ENCODE measurements around the gene JAKMIP2. TPM values are rescaled to one million over a fixed set of nuclear protein-coding genes. Genes with fewer than 3 reads are reported as not detected.

The JAKMIP2 gene
- total and polyA plus RNA-seq, 2 donors (not counting 1 experiment from before 2014, with no cell fraction given): 1.3 to 6.5 TPM

DNA sequence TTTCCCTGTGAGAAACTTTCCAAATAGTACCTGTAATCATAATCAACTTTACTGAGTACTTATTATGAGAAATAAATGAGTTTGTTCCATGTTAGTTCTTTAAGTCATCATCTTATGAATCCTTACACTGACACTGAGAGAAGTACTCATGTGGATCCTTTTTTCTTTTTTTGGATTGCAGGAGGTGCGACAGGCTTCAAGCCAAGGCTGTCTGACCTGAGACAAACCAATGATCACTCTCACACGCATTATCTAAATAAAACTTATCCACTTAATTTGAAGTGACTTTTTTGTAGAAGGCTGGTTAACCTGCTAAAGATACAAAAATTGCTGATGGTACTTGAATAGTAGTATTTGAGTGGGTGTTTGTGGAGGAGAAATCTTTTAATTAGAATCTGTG lies 39.5 kb downstream of the JAKMIP2 start:
- Histone ChIP-seq H2AFZ (ENCODE audit: low read length) (no peak overlapping the region), H4K20me1 (ENCODE audit: control insufficient read depth, extremely low read depth, insufficient read depth, low read length) (no peaks in the 10 kb centered on the region), H3K79me2 (ENCODE audit: control insufficient read depth, insufficient read depth, low read length) (no peaks in the 10 kb centered on the region), H3K4me1 (ENCODE audit: control insufficient read depth, extremely low read depth, insufficient read depth, low read length) (no peaks in the 10 kb centered on the region), H3K4me2 (ENCODE audit: extremely low read depth, insufficient read depth, low read length) (no peak overlapping the region), H3K36me3 (ENCODE audit: control insufficient read depth, insufficient read depth, low read length) (no peaks in the 10 kb centered on the region), H3K9ac (ENCODE audit: insufficient read depth, low read length) (no peak overlapping the region), H3K27ac (ENCODE audit: insufficient read depth, low read length) (no peak overlapping the region), H3K4me3 (replicated peaks in 1 of 4; ENCODE audit: control extremely low read depth in 1 of 4, insufficient read depth in 1 of 4, low read depth in 3 of 4, low read length in 4 of 4) (no peak overlapping the region), H3K9me3 (ENCODE audit: control insufficient read depth, insufficient read depth, low read depth, low read length) (no peaks in the 10 kb centered on the region), H3K27me3 (ENCODE audit: control insufficient read depth, insufficient read depth, low read length) (no peaks in the 10 kb centered on the region)
- TF ChIP-seq, protein P1, sequence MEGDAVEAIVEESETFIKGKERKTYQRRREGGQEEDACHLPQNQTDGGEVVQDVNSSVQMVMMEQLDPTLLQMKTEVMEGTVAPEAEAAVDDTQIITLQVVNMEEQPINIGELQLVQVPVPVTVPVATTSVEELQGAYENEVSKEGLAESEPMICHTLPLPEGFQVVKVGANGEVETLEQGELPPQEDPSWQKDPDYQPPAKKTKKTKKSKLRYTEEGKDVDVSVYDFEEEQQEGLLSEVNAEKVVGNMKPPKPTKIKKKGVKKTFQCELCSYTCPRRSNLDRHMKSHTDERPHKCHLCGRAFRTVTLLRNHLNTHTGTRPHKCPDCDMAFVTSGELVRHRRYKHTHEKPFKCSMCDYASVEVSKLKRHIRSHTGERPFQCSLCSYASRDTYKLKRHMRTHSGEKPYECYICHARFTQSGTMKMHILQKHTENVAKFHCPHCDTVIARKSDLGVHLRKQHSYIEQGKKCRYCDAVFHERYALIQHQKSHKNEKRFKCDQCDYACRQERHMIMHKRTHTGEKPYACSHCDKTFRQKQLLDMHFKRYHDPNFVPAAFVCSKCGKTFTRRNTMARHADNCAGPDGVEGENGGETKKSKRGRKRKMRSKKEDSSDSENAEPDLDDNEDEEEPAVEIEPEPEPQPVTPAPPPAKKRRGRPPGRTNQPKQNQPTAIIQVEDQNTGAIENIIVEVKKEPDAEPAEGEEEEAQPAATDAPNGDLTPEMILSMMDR (conservative IDR thresholded peaks at IDR 0.05 in 1 of 2, IDR thresholded peaks at IDR 0.05 in 1 of 2; ENCODE audit: low read depth in 1 of 2, low read length in 2 of 2): no peak
- TF ChIP-seq EZH2 (IDR thresholded peaks at IDR 0.05; ENCODE audit: low read length, missing control alignments): no peak
- no peak for DNase-seq (ENCODE audit: low read depth in 2 of 2)

- Histone ChIP-seq H3K4me3 (replicated peaks in 1 of 4; ENCODE audit: control extremely low read depth in 1 of 4, insufficient read depth in 1 of 4, low read depth in 3 of 4, low read length in 4 of 4) (no peak overlapping the region), H3K36me3 (ENCODE audit: control insufficient read depth, insufficient read depth, low read length) (no peaks in the 10 kb centered on the region), H3K27me3 (ENCODE audit: control insufficient read depth, insufficient read depth, low read length) (no peaks in the 10 kb centered on the region), H3K4me1 (ENCODE audit: control insufficient read depth, extremely low read depth, insufficient read depth, low read length) (no peaks in the 10 kb centered on the region), H3K4me2 (ENCODE audit: extremely low read depth, insufficient read depth, low read length) (no peak overlapping the region), H3K9me3 (ENCODE audit: control insufficient read depth, insufficient read depth, low read depth, low read length) (no peaks in the 10 kb centered on the region), H2AFZ (ENCODE audit: low read length) (no peak overlapping the region), H3K79me2 (ENCODE audit: control insufficient read depth, insufficient read depth, low read length) (no peaks in the 10 kb centered on the region), H3K27ac (ENCODE audit: insufficient read depth, low read length) (no peak overlapping the region), H4K20me1 (ENCODE audit: control insufficient read depth, extremely low read depth, insufficient read depth, low read length) (no peaks in the 10 kb centered on the region), H3K9ac (ENCODE audit: insufficient read depth, low read length) (no peak overlapping the region)
- no peak for TF ChIP-seq EZH2 (IDR thresholded peaks at IDR 0.05; ENCODE audit: low read length, missing control alignments)
- TF ChIP-seq, protein P1 (conservative IDR thresholded peaks at IDR 0.05 in 1 of 2, IDR thresholded peaks at IDR 0.05 in 1 of 2; ENCODE audit: low read depth in 1 of 2, low read length in 2 of 2): no peak
- DNase-seq (ENCODE audit: low read depth in 2 of 2): no peak
Observed at GRCh38 chr5:147742151-147742550, 40.4 kb downstream of the JAKMIP2 start.

DNA sequence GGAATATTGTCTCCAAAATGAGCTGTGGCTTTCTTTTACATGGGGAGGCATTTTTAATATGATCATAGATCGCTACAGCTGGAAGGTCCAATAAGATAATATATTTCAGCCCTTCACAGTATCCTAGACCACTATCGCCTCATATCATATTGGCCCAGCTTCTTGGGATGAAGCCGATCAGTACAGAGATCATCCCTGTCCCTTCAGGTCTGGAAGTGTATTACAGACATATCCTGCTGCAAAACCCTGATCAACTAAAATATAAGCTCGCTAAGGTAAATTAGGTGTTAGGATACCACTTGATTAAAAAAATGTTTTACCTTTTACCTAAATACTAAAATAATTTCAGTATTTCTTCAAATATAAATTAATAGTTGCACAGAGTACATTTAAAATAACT lies 41.7 kb downstream of the JAKMIP2 start:
- H3K36me3 ChIP-seq (ENCODE audit: control insufficient read depth, insufficient read depth, low read length): no peaks in the 10 kb centered on the region
- H3K4me3 ChIP-seq (replicated peaks in 1 of 4; ENCODE audit: control extremely low read depth in 1 of 4, insufficient read depth in 1 of 4, low read depth in 3 of 4, low read length in 4 of 4): no peak overlapping the region
- DNase-seq (ENCODE audit: low read depth in 2 of 2): no peak
- no peaks in the 10 kb centered on the region for H3K27me3 ChIP-seq (ENCODE audit: control insufficient read depth, insufficient read depth, low read length)
- H4K20me1 ChIP-seq (ENCODE audit: control insufficient read depth, extremely low read depth, insufficient read depth, low read length): no peaks in the 10 kb centered on the region
- no peaks in the 10 kb centered on the region for H3K79me2 ChIP-seq (ENCODE audit: control insufficient read depth, insufficient read depth, low read length)
- no peak overlapping the region for H3K27ac ChIP-seq (ENCODE audit: insufficient read depth, low read length)
- no peaks in the 10 kb centered on the region for H3K4me1 ChIP-seq (ENCODE audit: control insufficient read depth, extremely low read depth, insufficient read depth, low read length)
- H3K9ac ChIP-seq (ENCODE audit: insufficient read depth, low read length): no peak overlapping the region
- no peak overlapping the region for H3K4me2 ChIP-seq (ENCODE audit: extremely low read depth, insufficient read depth, low read length)
- TF ChIP-seq, protein P1 (conservative IDR thresholded peaks at IDR 0.05 in 1 of 2, IDR thresholded peaks at IDR 0.05 in 1 of 2; ENCODE audit: low read depth in 1 of 2, low read length in 2 of 2): no peak
- TF ChIP-seq EZH2 (IDR thresholded peaks at IDR 0.05; ENCODE audit: low read length, missing control alignments): no peak
- H2AFZ ChIP-seq (ENCODE audit: low read length): no peak overlapping the region
- H3K9me3 ChIP-seq (ENCODE audit: control insufficient read depth, insufficient read depth, low read depth, low read length): no peaks in the 10 kb centered on the region
